T1000 (cell line): Measurements from ENCODE around the gene NUDT8.
"Not testable (repeated sequence)": the region's sequence is repeated elsewhere in the genome, so short reads cannot be mapped to it uniquely, and the experiment has no call there.

Source experiments
- DNase-seq: peaks from one replicate; lab custom pipeline; 2025; ENCODE audit warnings: mixed read lengths; lab: John Stamatoyannopoulos, UW

The NUDT8 gene

DNA sequence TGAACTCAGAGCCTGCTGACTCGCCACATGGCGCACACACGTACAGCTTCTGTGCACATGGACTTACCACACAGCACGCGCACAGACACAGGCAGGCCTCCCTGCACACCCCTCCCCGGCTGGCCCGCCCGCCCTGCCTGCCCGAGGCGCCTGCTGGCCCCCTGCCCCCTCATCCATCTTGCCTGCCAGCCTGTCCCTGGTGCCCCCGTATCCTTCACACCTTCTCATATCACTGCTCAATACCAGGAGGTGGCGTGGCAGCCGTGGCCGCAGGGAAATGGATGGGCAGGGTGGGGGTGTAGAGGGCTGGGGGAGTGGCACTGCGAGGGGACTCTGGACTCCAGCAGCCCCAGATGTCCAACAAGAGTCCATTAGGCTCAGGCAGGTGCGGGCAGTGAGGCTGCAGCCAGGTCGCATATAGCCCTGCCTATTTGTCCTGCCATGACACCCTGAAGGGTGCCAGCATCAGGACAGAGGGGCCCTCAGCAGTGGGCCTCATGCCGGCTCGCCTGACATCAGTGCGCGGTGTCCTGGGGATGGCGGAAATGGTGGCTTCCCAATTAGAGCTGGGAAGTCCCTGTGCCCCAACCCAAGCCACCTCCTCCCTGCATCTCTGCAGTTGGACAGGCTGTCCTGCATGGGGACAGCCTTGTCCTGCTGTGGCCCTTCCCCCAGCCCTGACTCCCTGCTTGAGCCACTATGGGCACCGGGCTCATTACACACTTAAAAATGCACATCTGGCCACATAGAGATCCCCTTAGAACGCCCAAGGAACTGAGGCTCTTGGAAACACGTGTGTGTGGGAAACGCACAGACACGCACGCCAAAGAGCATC, 11.8 kb upstream of the NUDT8 start:
- no peak for DNase-seq

- DNase-seq, result no peak
These were observed 11.1 kb upstream of the NUDT8 start for GRCh38 chr11:67640758-67641337.

- DNase-seq, result no peak
These were observed 10.5 kb upstream of the NUDT8 start for GRCh38 chr11:67640021-67640757.

DNA sequence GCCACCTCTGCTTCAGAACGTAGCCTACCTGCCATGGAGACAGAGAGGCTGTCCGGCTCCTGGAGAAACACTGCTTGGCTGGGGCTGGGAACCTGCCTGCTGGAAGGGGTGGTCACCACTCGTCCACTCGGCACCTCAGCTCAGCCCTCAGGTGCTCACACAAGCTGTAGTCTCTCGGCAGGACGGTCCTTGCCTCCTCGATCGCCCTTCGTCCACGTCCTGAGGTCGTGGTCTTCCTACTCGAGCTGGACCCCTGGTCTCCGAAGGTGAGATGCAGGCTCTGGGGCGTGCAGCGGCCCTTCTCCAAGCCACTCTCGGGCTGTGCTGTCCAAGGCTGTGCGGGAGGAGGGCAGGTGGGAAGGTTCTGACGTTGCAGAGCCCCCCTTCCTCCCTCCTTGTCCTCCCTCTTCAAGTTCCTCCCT, 9.7 kb upstream of the NUDT8 start, which contains the start of gene TBX10:
Gene TBX10 (minus strand): TSS at position 326 of the 422 bp plus-strand sequence. CDS start 291 bp downstream, at position 35.
- DNase-seq, result no peak

- DNase-seq, result no peak
These were observed 9.0 kb upstream of the NUDT8 start for GRCh38 chr11:67638535-67639437.

GRCh38 chr11:67637441-67637840, 7.7 kb upstream of the NUDT8 start:
- not testable (repeated sequence) for DNase-seq

DNA sequence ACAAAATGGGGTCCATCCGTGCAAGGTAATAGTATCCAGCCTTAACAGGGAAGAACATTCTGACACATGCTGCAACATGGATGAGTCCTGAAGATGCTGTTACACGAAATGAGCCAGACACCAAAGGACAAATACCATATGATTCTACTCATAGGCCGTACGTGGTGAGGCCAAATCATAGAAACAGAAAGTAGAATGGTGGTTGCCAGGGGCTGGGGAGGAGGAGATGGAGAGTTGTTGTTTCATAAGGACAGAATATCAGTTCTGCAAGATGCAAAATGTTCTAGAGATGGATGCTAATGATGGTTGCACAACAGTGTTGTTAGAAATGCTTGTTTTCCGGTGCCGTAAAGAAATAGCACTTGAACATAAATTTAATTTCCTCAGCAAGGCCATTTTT, 7.2 kb upstream of the NUDT8 start:
- DNase-seq, result no peak

DNA sequence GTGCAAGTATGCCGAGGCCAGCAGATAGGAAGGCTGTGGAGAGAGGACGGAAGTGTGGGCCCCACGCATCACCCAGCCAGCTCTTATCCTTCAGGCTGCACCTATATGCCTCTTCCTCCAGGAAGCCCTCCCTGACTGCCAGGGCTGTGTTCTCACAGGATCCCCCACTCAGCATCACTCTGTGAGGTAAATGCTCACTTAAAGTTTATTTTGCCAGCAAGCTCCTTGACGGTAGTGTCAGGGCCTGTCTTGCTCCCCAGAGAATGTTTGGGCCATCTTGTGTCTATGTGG, 5.4 kb upstream of the NUDT8 start:
- DNase-seq, result no peak

DNA sequence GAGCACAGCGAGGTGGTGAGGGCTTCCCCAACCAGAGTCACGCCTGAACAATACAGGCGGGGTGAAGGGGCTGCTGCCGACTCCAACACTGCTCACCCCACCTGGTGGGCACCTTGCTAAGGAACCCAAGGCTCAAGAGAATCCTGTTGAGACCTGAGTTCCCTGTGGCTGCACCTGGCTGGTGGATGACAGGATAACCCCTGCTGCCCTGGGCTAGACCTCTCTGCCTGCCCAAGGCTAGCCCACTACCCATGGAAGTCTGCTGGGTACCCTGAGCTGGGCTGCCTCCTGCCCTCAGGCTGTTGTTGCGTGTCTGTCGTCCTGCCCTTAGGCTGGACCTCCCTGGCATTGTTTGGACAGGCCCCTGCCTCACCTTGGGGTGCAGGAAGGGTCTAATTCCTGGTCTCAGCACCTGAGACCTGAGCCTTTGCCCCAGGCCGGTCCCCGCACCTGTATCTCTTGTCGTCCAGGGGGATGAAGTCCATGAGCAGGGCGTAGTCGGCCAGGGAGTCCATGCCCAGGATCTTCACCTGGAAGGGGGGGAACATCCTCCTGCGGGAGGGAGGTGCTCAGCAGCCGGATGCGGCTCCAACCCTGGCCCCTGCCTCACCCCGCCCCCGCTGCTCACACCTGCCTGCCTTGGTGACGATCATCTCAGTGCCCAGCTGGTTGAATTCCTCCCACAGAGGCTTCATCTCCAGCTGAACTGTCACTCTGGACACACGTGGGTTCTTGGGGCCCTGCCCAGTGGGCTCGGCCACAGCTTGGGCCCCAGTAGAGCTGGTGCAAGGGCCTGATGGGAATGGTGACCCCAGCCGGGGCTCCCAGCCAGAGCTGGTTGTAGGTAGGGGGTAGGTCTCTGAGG, 4.9 kb upstream of the NUDT8 start:
- no peak for DNase-seq

DNA sequence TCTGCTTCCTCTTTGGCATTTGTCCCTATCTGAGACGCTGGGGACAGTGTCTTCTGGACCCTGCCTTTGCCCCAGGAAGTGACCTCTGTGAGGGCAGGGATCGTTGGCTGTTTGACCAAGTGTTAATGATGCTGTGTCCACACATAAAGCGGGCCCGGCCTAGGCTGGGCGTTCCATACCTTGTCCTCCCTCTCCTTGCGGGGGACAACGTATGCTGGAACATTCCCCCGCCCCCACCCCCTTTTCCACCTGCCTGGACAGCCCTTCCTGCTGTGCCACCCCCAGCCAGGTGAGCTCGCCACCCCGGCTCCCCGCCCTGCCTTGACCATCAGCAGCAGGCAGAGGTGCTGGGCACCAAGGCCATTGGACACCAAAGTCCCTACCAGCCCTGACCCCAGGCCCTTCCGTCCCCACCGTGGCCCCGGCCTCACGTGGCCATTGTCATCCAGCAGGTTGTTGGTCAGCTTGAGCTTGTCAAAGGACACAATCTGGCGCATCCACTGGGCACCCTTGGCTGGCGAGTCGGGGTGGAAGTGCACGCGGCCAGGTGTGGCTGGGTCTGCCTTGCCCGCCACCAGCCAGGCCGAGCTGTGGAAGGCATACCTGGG, 4.1 kb upstream of the NUDT8 start:
- no peak for DNase-seq

DNA sequence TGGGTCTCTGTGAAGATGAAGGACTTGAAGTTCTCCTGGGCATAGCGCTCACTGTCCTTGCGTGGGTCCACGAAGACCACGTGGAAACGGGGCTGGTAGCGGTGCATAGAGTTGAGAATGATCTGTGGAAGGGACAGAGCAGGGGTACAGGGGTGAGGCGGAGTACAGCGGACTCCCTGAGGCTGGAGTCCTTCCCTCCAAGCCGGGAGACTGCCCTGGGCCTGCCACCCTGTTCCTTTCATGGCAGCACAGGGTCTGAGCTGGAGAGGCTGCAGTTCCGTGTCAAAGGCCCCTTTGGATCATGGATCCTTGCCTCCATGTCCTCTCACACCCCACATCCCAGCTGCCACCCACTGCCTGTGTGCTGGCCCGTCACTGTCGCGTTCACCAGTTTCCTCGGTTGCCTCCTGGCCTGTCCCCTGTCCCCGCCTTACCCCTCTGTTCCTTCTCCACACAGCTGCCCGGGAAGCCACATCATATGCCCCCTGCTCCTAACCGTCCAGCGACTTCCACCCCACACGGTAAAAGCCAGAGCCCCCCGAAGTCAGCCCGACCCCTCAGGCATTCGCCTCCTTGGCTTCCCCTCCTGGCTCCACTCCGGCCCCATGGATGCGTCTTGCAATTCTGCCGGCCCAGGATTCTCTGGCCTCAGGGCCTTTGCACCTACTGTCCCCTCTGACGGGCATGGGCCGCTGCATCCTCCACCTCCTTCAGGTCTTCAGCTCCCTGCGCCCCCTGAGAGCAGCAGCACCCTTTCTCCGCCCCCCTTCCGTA, 3.4 kb upstream of the NUDT8 start:
- DNase-seq, result no peak

DNA sequence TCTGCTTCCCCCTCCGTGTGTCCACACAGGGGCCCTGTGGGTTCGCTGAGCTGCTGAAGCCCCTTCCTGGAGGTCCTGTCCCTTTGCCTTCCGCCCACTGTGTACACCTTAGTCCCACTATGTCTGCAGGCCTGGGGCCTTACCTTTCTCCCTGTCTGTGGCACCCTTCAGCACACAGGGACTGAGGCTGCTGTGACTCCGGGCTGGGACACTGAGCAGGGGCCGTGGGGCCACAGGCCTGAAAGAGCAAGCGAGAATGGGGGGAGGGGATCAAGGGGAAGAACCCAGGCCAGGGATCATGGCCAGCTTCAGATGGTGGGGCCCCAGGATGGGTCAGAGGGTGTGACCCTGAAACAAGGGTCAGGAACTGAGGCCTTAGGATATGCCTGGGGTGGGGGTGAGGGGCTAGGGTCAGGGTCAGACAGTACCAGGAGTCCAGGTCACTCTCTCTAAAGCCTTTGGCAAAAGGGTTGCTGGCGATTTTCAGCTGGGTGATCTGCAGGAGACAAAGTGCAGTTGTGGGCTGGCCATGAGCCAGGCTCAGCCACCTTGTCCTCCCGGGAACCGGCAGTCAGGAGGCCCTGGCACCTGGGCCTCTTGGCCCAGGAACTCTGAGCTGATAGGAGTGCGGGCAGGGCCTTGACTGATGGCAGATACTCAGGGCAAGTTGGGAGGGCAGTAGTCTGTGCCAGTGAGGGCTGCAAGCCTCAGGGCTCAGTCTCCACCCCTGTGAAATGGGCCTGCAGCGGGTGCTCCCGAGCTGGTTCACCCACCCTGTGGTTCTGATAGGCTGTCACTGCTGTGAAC, 2.6 kb upstream of the NUDT8 start:
- no peak for DNase-seq

DNA sequence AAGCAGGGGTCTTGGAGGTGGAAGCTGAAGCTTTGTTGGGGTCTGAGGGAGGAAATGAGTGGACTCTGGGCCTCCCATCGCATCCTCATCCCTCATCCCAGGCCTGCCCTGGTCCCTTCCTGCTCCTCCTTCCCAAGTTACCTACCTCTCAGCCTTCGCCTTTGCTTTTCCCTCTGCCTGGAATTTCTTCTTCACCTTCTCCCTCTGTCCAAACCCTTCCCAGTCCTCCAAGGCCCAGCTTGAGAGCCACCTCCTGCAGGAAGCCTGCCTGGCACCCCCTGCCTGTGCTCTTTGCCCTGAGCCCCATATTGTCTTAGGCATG, 2.1 kb upstream of the NUDT8 start:
- no peak for DNase-seq

DNA sequence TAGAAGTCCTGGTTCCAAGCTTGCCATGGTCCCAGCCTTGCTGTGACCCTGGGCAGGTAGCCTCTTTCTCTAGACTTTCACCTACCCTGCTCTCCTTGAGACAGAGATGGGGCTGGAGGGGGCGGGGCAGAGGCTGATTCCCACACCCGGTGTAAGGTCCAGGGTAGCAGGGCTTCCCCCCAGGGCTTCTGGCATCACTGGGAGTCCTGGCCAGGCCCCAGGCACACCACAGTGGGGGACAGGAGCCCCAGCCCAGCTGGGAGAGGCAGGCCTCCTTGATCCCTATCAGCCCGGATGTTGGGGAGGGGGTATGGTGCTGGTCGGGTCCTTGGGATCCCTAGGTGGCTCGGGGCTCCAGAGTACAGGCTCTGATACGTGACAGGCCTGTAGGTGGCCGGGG, 1.7 kb upstream of the NUDT8 start:
- DNase-seq, result no peak

GRCh38 chr11:67630943-67631331, 1.2 kb upstream of the NUDT8 start:
- DNase-seq, result no peak

DNA sequence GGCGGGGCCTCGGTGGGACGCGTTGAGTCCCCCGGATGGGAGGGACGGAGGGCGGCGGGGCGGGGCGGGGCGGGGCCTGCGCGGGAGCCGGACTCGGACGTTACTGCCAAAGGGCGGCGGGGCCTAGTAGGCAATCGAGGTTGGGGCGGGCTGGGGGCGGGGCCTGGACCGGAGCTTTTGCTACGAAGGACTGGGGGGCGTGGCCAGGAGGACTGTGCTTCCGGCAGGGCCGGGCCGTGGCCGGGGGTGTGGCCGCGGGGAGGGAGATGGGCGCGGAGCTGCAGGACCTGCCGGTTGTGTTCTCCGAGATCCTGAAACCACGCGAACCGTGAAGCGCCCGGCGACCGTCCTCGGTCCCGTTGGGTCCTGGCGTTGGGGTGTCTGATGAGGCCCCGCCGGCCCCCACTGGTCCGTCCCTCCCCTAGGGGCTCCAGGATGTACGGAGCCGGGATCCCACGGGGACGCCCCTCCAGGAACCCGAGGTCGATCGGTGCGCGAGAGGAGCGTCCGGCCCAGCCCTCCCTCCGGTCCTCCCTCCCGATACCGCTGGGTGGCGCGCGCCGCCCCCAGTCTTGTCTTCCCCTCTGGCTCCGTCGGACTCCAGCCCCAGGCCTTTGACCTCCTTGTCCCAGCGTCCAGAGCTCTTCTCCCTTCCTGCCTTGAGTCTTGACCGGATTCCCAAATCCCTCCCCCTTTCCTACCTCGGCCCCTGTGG, 648 bp upstream of the NUDT8 start:
- peak; percentile 99 for DNase-seq

DNA sequence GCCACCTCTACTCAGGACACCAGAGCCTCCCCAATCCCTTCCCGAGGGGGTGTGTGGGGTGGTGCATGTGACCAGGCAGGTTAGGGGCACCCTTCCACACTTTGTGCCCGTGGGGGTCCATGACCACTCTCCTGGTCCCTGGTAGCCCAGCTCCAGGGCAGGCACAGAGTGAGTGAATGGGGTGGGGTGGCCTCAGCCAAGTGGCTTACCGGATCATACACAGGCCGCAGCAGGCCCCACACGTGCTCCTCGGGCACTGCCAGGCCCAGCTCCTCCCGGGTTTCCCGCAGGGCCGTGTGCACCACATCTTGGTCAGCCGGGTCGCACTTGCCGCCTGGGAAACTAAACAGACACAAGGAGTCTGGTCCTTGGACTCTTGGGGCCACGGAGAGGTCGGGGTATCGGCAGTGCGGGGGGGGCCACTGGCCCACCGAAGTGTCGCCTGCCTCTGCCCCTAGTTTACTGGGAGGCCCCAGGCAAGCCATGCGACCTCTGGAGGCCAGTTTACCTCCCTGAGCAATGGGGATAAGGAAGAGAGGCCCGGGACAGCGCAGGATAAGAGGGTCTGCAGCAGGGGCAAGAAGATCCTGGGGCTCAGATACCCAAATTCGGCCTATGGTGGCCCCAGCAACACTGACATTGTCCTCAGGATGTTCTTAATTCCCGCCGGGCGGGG, 889 bp downstream of the NUDT8 start:
- no peak for DNase-seq
